DND-41 (cell line): ENCODE measurements around the gene GABRG3.

ENCODE experiments used
- CTCF ChIP-seq: IDR thresholded peaks from 2 replicates; pipeline ENCODE4 v1.5.1; 2012; ENCODE audit warnings: borderline replicate concordance, low read length, moderate library complexity, mild to moderate bottlenecking; ENCODE audit not compliant: poor library complexity, severe bottlenecking; ENCODE audit errors: extremely low read depth
- EZH2 ChIP-seq: IDR thresholded peaks from 3 replicates; pipeline ENCODE4 v1.6.1; 2012; ENCODE audit warnings: borderline replicate concordance, low read depth, mild to moderate bottlenecking, moderate library complexity, low read length, inconsistent platforms; ENCODE audit not compliant: severe bottlenecking

- no peak for TF ChIP-seq CTCF
- no peak for TF ChIP-seq EZH2
These were observed 421.2 kb downstream of the GABRG3 start for GRCh38 chr15:27392163-27392562.
